Endometrial microvascular endothelial cells (primary cell): Measurements from ENCODE around the gene APOBEC2. TPM values are rescaled to one million over a fixed set of nuclear protein-coding genes. Genes with fewer than 3 reads are reported as not detected.

Source experiments
- in situ Hi-C: cut with HindIII; loops from 2 replicates; pipeline ENCODE4 v1.10.0; 2017; ENCODE audit warnings: low sequenced_read_pairs, low pct_unique_long_range_greater_than_20kb; ENCODE audit errors: inconsistent ontology term
- total RNA-seq: library from RNA; depleted of rRNA; stranded (reverse); fragments of >200 nt; gene quantifications from one replicate; pipeline ENCODE4 v1.2.3, GENCODE V29; 2015; ENCODE audit errors: inconsistent ontology term

The APOBEC2 gene
- total RNA-seq, 1 donor from 2014 or later = not detected

GRCh38 chr6:41054511-41054910 is 1.5 kb downstream of the APOBEC2 start:
- in situ Hi-C loops = no loop called here

DNA sequence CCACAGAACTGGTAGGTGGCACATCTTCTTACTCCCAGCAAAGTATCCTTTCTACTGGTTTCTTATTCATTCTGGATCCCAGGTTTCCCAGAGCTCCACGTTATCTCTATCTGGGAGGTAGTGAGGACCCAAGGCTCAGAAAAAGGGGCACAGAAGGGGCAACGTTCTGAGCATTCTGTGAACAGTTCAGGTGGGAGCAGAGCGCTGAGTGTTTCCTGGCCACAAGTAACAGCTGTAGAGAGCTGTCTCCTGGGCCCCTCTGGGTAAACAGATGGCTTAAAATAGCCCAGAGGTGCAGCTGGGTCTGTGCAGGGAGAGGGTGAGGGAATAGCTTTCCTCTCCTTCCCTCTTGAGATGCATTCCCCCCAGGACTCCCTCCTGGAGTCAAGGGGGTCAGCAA is 2.1 kb downstream of the APOBEC2 start:
- in situ Hi-C loops = no loop called here

GRCh38 chr6:41056768-41057490 is 3.9 kb downstream of the APOBEC2 start:
- in situ Hi-C loops = no loop called here

DNA sequence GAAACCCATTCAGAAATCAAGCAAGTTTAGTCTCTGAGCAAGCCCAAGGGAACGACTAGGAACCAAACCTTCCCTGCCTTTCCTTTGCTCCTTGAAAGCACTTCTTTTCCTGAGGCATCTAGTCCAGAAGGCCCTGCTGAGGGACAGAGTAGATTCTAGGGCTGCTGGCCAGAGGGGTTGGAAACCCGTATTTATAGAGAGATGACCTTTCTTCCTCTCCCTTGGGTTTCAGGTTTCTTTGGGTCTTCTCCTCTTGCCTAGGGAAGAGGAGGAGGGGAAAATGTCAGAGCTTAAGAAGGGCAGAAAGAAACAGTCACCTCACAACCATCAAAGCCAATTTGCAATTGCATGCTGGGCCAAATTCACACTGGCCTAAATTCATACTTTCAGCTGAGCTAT is 5.8 kb downstream of the APOBEC2 start:
- in situ Hi-C loops = no loop called here

DNA sequence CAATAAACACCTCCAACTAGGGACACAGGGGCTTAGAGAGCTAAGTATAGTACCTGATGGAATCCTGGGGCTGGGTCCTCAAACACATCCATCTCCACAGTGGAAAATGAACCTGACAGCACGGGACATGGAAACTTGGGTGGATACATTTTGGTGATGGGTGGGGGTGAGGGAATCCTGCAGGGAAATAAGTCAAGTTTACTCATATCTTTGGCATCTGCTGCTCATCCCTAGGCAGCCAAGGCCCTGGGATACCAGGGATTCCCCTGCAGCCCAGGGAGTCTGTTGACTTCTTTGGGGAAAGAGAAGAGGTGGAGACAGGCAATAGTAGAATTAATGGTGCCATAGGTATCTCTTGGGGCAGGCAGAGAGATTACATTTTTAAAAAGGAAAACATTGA is 6.6 kb downstream of the APOBEC2 start:
- in situ Hi-C loops = no loop called here

DNA sequence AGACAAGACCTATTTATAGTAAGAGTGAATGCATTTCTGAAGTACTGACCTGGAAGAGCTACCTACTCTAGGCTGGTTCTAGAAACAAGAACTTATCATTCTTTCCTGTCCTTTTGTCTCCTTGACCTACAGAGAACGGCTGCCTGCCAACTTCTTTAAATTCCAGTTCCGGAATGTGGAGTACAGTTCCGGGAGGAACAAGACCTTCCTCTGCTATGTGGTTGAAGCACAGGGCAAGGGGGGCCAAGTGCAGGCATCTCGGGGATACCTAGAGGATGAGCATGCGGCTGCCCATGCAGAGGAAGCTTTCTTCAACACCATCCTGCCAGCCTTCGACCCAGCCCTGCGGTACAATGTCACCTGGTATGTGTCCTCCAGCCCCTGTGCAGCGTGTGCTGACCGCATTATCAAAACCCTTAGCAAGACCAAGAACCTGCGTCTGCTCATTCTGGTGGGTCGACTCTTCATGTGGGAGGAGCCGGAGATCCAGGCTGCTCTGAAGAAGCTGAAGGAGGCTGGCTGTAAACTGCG is 8.3 kb downstream of the APOBEC2 start:
- in situ Hi-C loops = no loop called here

DNA sequence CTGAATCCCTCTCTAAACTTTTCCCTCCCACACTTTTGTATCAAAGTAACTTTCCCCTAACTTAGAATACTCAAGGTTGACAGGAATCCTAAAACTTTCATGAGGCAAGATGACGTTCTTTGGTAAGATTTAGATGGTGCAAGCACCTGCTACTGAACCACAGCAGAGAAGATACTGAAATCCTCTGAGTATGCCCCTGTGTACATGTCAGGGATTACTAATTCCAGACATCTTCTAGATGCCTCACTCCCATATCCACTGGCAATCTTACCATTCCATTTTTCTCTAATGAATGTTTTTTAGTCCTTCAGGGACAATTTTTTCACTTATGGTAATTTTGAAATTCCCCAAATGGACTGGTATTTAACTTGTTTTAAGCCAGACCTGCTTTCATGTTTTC is 9.1 kb downstream of the APOBEC2 start:
- in situ Hi-C loops = no loop called here

- in situ Hi-C loops = no loop called here
These were observed 10.9 kb downstream of the APOBEC2 start for GRCh38 chr6:41063884-41064285.

DNA sequence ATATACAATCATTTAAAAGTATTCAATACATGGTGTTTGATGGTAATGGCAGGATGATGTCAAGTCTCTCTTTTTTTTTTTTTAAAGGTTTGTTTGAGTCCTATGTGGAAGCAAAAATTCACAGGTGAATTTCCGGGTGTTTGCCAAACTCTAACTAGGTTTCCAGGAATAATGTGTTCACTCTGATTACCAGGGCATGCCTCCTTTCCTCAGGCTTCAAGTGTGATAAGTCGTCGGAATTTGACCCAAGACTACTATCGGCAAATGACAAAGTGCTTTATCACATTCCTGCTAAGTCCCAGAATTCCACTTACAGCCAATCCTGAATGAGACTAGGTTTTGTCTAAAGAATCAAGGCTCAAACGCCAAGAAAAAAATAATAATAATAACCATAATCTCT is 11.8 kb downstream of the APOBEC2 start:
- in situ Hi-C loops = no loop called here

GRCh38 chr6:41065550-41066026 is 12.6 kb downstream of the APOBEC2 start:
- in situ Hi-C loops = no loop called here

DNA sequence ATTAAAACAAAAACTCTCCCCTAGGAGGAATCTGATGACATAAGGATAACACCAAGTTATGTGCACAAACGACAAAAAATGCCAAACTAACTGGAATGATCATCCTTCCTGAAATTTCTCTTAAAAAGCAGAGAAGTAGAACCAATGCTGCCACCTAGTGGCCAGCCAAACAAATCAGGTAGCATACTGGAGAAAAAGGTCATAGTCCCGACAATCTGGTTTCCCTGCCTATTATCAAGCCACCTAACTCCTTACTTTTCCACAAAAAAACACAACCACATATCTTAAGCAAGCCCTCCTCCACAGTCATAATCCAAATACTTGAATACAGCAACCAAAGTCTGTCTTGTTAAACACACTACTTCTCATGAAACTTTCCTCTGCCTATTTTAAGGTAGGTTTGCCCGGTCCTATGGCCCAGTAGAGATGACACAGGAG is 13.9 kb downstream of the APOBEC2 start:
- in situ Hi-C loops = no loop called here

DNA sequence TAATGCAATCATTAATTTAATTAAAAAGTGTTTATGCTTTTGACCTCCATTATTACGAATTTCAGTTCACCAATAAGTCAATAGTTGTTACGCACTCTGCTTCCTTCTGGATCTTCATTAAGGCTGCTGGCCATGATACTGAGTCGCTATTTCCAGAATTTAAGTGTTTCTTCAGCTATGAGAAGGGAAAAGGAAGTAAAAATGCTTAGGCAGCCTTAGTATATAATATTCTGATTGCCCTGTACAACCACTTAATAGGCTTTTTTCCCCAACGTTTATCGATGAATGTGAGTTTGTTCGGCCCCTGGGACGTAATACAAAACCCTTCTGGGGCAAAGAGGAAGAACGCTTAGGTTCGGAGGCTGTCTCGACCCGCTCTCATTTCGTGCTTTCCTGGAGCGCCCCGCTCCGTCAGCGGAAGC is 18.5 kb downstream of the APOBEC2 start:
- in situ Hi-C loops = no loop called here

DNA sequence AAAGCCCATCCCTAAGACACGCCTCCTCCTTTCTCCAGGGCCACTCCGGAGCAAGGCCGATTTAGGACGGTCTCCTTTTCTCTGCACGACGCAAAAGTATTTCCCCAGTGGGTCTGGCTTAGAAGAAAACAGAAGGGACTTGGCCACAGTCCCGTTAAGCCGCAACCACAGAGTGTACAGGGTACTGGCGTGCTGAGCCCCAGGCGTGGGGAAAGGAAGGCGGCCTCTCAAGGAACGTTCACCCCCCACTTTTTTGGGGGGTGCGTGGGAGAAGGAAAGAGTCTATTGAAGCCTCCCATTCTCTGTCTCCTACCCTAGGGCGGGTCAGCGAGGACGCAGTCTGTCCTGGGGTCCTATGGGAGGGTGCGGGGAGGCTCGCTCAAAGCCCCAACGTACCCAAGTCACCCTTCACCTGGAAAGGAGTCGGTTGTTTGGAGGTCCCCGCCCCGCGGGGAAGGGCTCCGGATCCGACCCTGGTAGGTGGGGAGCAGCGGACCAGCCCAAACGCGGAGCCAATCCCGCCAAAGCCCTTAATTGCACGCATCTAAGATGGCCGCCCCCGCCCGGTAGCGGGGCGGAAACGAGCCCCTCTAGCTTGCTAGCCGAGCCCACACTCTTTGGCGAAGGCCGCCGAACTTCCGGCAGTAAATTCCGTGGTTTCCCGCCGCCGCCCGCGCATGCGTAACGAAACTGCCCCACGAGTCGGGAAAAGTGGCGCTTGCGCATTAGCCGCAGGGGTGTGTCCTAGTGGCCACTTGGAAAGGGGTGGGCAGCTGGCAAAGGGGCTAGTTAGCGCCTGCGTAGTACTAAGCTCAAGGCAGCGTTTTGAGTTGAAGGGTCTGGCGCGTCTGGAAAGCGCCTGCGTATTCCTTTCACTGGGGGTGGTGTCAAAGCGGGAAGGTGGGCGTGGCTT is 19.2 kb downstream of the APOBEC2 start, which contains the start of gene OARD1:
Gene OARD1, minus strand, starts transcription at position 434 of the 913 bp plus-strand sequence. CDS start 722 bp downstream, outside the sequence.
- in situ Hi-C loops = no loop called here

DNA sequence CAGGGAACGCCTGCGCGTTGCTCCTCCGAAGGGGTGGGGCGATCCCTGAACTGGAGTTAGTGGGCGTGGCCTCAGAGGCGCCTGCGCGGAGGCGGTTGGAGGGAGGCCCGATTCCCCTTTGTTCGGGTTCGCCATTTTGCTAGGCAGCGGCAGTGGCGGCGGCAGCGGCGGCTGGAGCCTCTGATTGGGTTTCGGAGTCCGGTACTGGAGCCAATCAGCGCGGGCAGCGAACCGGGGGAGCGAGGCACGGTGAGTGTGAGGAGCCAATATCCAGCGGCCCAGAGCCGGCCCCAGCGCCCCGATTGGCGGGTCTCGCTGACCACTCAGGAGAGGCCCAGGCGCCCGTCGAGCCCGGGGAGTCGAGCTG is 19.8 kb downstream of the APOBEC2 start, which contains the start of gene NFYA:
Gene NFYA, plus strand, starts transcription at position 139 of the 367 bp plus-strand sequence. CDS start 6,116 bp downstream, outside the sequence.
- in situ Hi-C loops = no loop called here

GRCh38 chr6:41073203-41073967 is 20.4 kb downstream of the APOBEC2 start:
- in situ Hi-C loops = no loop called here

DNA sequence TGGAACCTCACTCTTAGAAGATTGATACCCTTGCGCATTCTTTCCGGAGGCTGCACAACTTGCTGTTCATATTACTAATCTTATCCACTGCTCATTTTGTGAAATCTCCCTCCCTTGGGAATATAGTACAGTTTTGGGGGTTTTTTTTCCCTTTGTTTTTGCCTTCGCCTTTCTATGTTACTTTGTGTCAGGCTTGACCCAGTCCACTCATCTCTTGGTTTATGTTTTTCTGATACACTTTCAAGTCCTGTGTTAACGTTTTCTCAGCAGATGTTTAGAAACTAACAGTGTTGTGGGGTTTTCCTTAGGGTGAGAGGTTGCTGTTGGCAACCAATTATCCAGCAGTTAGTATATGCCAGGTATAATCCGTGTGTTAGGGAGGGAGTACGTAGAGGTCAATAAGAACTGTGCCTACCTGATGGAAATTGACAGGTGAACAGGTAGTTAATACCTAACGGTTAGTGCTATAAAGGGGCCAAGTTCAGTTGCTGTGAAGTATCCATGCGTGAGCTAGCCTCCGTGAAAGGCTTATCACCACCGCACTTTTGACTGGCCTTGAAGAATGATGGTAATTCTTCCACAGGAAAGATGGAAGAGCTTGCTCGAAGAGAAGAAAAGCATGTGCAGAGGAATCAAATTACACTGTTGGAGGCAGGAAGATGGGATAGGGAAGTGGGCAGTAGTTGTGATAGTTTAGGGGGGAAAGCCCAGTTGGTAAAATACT is 21.1 kb downstream of the APOBEC2 start:
- in situ Hi-C loops = no loop called here

DNA sequence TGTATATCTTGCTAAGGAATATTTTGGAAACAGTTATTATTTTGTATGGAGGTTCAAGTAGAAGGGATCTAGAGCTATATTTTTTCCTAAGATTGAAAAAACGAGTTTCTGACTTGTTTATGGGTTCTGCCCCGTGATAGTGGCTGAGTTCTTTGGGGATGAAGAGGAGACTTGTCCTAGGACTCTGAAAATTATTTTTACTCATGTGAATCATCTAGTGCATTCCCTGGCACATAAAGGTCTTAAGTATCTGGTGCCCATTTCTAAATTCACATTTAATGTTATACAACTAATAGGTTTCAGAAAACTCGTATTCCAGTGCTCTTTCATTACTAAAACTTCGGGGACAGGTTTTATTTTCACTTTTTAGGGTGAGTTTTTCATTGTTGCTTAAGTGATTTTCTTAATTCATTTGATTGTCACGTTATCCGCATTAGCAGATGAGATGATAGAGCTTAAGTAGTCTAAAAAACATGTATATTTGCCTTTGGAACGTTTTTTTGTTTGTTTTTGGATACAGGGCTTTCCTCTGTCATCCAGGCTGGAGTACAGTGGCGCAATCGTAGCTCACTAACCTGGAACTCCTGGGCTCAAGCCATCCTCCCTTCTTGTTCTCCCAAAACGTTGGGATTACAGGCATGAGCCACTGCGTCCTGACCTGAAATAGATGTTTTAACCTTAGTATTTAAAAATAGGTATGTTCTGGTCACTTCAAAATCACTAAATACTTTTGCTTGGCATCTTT is 21.9 kb downstream of the APOBEC2 start:
- in situ Hi-C loops = no loop called here
